Measurements from ENCODE around the gene SSBP3.
"Not testable (repeated sequence)": the region's sequence is repeated elsewhere in the genome, so short reads cannot be mapped to it uniquely, and the experiment has no call there.

The SSBP3 gene

DNA sequence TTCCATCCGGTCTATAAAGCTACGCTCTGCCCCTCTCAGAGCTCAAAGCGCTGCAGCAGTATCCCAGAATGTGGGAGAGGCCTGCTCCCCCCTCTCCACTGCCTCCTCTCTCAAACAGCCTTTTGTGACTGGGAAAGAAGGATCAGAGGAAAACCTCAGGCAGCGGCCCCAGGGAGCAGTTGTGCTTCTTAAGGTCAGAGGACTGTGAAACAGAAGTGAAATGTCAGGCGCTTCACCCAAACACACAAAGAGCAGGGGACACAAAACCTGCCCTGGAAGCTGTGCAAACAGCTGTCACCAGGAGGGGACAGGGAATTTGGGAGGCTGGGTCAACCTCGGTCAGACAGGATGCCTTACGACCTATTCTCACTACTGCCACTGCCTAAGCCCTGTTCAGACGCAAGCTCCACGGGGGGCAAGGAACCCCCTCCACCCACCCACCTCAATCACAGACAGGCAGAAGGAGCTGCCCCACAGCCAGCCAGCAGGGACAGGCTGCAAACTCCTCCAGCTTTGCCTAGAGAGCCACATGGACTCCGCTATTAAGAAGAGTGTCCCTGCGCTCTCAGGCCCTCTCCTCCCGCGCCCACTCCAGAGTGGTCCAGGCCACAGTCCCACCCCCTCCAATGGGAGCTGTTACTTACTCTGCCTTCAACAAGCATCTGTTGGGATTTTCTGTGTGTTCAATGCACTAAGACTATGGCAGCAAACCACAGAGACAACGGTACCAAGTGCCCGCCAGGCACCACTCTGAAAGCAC is 14.6 kb downstream of the SSBP3 start:
- DNase-seq = no peak

DNA sequence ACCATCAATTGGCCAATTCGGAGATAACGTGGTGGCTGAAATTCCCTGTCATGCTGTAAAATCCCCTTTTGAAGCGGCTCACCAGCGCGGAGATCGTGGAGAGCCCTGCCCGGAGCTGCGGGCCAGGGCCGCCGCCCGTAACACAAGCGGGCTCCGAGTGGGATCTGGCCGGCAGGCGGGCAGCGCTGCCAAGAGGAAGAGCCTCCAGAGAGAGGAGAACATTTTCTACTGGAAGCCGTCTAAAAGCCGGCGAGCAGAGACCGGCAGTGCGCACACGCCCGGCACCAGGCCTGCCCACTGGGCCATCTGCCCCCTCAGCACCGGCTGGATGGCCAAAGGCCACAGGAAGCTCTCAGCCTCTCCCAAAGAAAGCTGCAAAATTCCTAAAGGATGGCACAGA is 15.5 kb downstream of the SSBP3 start:
- peak; percentile 22 for DNase-seq

DNA sequence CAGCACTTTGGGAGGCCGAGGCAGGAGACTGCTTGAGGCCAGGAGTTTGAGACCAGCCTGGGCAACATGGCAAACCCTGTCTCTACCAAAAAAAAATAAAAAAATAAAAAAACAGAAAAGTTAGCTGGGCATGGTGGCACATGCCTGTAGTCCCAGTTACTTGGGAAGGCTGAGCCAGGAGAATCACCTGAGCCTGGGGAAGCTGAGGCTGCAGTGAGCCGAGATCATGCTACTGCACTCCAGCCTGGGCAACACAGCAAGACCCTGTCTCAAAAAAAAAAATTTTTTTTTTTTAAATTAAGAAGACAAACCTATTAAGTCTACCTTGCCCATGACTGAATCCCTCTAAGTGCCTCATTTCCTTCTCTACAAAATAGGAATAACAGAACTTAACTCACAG is 16.6 kb downstream of the SSBP3 start:
- DNase-seq = not testable (repeated sequence)

DNA sequence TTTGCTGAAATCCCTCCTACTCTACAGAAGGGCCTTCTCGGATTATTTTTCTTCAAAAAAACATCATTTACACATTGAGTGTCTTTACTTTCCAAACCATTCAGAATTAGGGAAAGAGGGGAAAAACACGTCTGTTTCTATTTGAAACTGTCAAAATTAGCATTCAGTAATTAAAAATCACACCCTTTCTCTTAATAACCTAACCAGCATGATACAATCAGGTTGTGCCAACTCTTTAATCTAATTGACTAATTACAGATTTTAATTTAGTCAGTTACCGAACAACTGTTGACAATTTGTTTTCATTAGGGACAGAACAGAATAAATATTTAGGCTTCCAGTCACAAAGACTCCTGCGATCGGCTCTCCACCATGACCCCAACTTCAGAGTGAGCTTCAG is 18.8 kb downstream of the SSBP3 start:
- DNase-seq = no peak

DNA sequence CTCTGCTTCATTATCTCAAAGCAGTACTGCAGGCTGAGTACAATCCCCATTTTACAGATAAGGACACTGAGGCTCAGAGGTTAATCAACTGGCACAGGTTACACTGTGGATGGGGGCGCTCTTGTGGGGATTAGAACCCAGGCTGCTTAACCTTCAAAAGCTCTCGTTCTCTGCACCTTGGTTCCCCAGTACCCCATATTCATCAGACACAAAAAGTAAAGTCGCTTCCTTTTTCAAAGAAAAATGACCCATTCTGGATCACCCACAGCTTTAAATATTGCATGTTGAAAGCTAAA is 20.5 kb downstream of the SSBP3 start:
- no peak for DNase-seq

DNA sequence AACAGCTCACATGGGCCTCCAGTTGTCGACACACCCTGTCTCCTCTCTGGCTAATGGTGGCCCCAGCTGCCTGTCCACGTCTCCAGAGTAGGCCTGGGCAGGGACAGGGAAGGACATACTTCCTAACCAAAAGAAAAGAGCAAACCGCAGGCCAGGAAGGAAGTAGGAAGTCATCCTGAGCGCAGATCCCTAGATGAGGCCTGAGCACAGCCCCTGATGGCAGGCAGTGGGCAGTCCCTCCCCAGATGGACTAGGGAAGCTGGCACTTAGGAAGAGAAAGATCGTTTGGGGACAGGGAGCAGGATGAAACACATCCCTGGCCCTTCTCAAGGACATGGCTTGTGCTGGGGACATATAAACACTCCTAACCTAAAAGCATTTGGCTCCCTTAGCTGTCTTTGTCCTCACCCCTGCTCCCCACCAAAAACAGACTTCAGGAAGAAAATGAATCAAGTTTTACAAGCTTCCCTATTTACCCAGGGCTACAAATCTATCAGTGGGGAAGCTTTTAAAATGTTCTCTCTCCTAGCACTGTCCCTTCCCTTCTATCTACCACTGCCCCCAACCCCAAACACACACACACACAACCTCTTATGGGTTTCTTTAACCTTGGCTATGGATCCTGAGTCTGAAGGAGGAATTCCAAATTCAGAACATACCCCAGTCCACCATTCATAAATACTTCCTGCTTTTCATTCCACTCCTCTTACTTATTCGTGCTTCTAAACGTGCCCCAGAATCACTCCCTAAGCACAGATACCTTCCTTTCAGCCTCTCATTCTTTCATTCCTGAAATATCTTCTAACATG is 21.1 kb downstream of the SSBP3 start:
- peak; percentile 26 for DNase-seq

DNA sequence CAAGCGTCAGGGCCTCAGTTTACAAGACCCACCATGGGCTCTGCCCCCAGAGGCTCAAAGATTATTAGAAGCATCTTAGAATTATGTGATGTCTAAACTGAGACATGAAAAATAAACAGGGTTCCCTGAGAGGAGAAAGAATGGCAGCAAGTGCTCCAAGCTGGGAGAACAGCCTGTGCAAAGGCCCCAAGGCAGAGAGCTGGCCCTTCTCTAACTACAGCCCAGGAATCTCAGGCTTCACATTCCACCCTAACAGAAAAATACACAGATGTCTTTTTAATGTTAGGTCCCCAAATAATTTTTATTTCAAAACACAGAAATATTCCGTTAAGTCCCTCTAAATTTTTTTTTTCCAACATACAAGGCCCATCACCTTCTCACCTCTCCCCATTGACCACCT is 21.7 kb downstream of the SSBP3 start:
- DNase-seq = no peak

DNA sequence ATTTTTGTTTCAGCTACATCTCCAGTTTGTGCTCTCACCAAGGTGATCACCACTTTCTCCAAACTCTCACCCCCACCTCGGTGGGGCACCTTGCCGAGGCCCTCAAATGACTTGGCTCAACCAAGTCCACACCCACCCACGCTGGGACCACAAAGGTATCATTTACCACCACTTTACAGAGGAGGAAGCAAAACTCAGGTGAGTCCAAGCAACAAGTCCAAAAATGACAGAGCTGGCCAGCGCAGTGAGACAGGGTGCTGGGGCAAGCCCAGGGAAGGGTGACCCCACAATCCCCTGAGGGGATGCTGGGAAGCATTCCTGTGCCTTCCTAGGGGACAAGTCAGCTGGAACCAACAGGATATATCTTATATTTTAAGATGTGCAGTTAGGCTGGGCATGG is 24.7 kb downstream of the SSBP3 start:
- peak; percentile 25 for DNase-seq

DNA sequence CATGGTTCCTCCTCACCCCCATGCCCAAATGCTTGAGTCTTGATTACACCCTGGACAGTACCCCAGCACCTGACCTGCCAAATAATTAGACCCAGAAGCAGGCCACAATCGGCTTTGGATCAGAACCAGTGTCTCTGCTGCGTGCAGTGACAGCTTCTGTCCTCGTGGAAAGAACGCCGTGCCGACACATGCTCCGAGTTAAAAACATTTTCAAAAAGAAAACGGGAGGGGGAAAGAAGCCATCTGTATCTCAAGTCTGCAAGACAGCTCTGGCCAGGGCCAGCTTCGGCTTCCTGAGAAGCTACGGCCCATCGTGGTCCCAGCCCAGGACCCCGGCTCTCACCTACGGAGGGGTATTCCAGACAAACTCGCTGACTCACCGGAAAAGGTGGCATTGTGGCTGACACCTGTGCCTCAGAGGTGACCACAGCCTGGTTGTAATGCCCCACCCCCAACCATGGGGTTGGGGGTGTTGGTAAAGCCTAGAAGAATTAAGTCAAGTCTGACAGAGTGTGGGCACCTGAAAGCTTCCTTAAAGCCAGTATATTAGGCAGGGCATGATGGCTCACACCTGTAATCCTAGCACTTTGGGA is 25.8 kb downstream of the SSBP3 start:
- no peak for DNase-seq

DNA sequence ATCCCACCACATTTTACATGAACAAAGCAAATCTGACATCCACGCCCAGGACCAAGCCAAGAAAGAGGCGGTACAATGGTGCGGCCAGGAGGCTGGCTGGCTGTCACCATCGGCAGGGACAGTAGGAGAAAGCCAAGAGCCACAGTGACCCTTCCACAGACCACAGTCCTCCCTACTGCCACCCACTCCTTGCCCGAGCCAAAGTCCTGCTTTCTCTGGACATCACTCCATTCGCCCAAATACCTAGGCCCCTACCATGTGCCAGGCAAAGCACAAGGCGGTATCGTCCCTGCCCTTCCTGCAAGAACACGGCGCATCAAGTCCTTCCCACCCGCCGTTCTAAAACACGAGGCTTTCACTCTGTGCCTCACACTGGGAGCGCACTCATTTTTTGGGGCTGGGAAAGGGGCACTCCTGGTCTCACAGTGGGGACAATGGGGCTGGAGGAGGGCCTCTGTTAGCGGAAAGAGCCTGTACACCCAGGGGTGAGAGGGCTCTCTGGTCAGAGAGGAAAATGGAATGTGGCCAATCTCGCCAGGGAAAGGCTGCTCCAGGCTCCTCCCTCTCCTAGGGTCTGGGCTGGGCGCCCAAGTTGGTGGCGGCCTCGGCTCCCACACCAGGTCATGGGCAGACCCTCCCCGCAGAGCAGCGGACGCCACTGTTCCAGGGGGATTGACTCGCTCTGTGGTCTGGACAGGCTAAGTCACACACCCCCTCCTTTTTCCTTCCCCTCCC is 26.5 kb downstream of the SSBP3 start:
- peak; percentile 34 for DNase-seq

DNA sequence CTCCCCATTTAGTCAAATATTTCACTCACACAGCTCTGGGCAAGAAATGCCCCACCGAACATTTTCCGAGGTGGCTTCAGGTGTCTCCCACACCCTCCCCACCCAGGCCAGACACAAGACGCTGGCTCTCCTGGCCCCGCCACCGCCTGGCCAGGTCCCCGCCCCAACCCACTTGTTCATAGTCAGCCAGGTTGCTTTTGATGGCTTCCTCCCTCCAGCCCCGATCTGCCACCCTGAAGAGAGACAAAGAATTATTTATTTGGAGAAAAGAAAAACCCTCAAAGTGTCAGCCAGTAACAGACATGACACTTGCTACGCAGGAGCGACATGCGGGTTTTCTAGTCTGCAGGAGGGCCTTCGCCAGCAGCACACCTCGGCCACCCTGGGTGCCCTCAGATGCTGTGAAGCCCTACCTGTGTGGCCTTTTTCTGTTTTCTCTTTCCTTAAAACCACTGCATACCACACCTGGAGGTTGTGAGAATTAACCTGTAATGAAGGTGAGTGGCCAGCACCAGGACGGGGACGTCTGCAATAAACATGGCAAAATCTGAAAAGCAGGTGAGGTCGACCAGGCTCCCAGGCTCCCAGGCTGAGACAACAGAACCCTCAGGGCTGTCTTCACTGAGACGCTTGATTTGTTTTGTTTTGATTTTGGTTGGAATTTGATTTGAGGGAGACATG is 27.2 kb downstream of the SSBP3 start:
- DNase-seq = peak; percentile 13

DNA sequence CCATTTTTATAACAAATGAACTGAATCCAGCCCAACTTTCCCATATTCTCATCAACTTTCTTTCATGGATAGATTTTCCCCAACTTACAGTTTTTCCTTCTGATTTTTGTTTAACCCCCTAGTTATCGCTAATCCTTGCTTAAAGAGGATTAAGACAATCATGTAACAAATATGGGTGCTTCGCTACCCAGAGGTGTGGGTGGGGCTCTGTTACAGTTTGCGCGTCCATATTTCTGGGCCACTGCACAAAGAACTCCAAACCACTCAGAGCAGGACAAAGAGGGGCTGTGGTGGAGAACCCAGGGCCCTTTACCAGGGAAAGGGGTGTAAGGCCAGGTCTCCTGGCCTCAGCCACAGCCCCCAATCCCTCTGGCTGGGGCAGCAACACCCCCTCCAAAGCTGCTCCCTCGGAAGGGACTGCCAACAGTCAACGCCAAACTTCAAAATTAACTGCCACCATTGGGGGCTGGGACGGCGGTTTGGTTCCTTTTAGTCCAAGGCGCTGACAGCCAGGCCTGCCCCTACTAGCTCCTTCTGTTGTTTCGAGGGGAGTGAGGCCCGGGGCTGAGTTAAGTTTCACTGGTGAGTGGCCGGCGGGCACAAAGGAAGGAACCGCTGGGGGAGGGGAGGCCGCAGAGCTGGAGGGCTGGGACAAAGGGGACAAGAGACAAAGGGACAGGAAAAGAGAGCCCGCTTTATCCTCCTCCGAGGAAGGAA is 27.9 kb downstream of the SSBP3 start:
- DNase-seq = peak; percentile 45

DNA sequence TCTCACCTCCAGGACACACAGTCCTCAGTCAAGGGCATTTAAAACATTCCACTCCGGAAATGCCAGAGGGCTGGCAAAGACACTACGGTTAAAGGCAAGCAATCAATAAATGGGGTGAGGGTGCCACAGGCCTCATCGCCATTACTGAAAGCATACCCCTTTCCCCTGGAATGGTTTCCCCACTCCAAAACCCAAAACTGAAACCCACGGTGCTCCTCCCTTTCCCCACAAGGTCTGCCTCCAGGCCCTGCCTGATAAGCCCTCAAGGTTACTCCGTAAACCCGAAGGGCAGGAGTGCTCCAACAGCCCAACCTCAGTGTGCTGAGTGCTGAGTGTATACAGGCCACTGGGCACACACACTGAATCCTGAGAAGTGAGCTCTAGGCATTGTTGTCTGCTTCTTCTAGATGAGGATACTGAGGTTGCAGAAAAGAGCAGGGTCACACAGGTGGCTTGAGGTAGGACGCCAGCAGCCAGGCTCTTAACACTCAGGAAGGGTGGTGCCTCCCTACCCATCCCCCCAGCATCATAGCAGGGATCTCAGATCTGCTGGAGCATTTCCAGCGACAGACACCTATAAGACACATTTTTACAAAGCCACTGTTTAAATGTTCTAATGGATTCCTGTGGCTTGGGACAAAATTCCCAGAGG is 29.0 kb downstream of the SSBP3 start:
- DNase-seq = peak; percentile 8

DNA sequence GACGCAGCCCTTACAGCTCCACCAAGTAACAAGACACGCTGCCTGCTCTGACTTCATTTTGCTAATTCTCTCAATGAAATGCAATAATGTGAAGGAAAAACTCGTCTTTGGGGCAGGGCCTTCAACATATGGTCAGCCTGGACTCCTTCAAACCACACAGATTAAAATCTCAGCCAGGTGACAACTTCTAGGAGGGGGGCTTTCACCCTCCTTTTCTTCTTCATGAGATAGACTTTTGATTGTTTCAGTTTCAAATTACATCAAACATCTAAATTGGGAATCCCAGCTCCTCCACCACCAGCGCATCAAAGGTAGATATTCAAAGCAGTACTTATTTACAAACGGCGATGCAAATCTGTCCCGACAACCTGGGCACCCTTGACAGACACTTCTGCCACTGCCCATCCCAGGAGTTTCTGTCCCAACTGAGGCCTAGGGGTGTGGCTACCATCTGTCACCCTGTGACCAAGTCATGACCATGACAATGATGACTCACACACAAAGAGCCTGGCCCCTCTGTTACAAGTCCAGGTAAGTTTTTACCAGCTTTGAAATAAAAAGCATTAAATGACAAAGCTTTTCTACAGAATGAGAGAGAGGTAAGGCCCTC is 29.7 kb downstream of the SSBP3 start:
- no peak for DNase-seq

DNA sequence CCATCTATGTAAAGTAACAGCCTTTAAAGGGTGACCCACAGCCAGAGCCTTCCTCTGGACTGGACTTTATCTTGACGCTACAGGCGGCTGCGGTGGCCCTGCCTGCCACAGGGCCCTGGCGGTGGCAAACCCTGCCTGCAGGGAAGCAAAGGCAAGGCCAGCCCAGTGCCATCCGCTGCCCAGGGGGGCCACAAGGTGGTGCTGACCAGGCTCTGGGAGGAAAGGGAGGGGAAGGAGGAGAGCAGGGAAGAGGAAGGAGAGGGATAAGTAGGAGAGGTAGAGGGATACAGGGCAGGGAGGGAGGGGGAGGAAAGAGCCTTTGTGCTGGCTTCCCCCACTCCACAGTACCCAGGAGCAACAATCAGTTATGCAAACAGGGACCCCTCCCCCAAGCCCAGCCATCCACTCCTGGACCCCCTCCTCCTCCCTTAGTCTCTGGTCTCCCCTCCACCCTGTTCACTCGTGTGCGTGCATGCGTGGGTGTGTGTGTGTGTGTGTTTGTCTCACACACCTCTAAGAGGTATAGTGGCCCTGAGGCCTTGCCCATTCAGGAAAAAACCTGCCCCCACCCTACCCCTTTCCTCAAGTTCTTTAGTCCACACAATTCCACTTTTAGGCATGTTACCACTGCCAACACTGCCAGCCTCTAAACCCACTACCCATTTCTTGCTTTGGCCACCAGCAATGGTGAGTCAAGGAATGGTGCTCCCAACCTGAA is 30.3 kb downstream of the SSBP3 start:
- DNase-seq = peak; percentile 38

DNA sequence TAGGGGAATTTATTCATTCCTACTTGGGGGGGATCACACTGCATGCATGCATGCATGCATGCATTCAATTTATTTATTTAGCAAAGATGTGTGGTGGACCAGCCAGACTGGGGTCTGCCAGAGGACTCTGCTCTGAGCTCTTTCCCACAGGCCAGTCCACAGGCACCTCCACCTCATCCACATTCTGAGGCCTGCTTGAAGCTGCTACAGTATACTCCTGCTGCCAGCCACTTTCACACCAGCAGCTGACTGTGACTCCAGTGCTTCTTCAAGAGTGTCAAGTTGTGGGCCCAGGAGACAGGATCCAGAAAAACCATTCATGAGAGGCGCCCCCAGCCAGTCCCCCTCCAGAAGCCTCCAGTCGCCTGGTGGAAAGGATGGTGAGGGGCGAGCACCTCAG is 30.9 kb downstream of the SSBP3 start:
- peak; percentile 8 for DNase-seq

DNA sequence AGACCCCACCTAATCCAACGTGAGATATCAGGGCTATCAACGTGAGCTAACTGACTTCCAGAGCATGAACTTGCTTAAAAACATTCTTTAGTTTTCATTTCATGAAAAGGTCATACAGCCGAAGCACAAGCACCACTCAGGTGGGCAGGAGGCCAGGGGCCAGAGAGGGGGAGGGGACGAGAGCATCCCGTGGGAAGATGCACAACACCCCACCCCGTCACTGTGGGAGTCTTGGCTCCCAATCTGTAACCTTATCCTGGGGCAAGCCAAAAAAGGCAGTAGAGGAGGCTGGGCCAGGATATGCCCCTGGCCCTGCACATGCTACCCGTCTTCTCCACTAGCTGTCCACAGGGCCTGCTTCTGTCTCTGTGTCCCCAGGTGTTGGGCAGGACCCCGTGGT is 31.4 kb downstream of the SSBP3 start:
- DNase-seq = no peak

DNA sequence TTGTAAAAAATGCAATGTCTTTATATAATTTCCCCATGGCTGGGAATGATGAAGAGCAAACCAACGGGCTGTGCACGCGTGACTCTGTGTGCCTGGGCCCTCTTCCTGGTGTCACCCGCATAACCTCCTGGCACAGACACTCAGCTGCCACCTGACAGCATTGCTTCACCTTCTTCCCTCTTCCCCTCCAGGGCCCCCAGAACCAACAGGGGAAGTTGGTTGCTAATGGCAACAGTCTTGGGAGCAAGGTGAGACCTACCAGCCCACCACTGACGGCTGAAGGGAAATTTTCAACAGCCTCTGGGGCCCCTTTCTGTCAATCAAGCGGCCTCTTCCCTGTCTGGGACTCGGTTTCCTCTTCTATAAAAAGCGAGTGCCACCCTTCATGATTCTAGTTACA is 33.2 kb downstream of the SSBP3 start:
- DNase-seq = peak; percentile 22

DNA sequence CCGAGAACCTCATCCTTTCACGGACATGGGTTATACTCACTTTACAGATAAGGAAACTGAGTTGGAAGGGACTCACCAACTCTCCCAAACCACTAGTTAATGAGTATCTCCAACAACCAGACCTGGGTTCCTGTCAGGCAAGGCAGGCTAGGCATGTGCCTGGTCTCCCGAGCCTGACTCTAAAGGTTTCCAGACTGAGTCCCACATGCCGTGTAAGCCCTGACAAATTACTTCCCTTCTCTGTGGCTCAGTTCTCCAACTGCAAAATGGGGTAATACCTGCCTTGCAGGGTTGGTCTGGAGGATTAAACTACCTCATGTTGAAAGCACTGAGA is 34.3 kb downstream of the SSBP3 start:
- peak; percentile 15 for DNase-seq

All from left hindlimb (tissue), 1 donor.